HG03342 (cell line): ENCODE data around the gene SRRM5.
A peak's percentile ranks its signal among the peaks of the same experiment; 100 is the strongest.

Source experiments
- ATAC-seq: cut with Tn5 transposase; IDR thresholded peaks from one replicate; pipeline ENCODE4 v1.9.1; 2021; ENCODE audit warnings: mild to moderate bottlenecking, moderate library complexity; ENCODE audit not compliant: unreplicated experiment

Gene SRRM5

GRCh38 chr19:43610493-43610892, 1.4 kb upstream of the SRRM5 start:
- ATAC-seq, result no peak

- no peak for ATAC-seq
These were observed 486 bp downstream of the SRRM5 start for GRCh38 chr19:43612374-43612773.

GRCh38 chr19:43616306-43616705, 4.4 kb downstream of the SRRM5 start:
- no peak for ATAC-seq

- ATAC-seq, result no peak
These were observed 5.1 kb downstream of the SRRM5 start for GRCh38 chr19:43616954-43617353.

- no peak for ATAC-seq
These were observed 7.0 kb downstream of the SRRM5 start for GRCh38 chr19:43618921-43619261.

GRCh38 chr19:43619262-43620060, 7.6 kb downstream of the SRRM5 start, which contains the start of gene ZNF428:
TSS of gene ZNF428 (minus strand) at chr19:43619629. CDS start at chr19:43614304, 5,325 bp downstream.
- peak; percentile 75 for ATAC-seq

- ATAC-seq, result no peak
These were observed 8.4 kb downstream of the SRRM5 start for GRCh38 chr19:43620061-43621001.

GRCh38 chr19:43622070-43622469, 10.2 kb downstream of the SRRM5 start:
- ATAC-seq, result no peak

GRCh38 chr19:43622956-43623355, 11.1 kb downstream of the SRRM5 start:
- no peak for ATAC-seq

GRCh38 chr19:43623889-43624670, 12.2 kb downstream of the SRRM5 start:
- no peak for ATAC-seq

- ATAC-seq, result no peak
These were observed 13.0 kb downstream of the SRRM5 start for GRCh38 chr19:43624933-43625332.

- no peak for ATAC-seq
These were observed 14.2 kb downstream of the SRRM5 start for GRCh38 chr19:43625918-43626579.

GRCh38 chr19:43626838-43627237, 14.9 kb downstream of the SRRM5 start:
- ATAC-seq, result no peak

- ATAC-seq, result no peak
These were observed 16.9 kb downstream of the SRRM5 start for GRCh38 chr19:43628646-43629326.

GRCh38 chr19:43631491-43631890, 19.6 kb downstream of the SRRM5 start:
- no peak for ATAC-seq

- no peak for ATAC-seq
These were observed 21.6 kb downstream of the SRRM5 start for GRCh38 chr19:43633520-43633919.

GRCh38 chr19:43634068-43634467, 22.2 kb downstream of the SRRM5 start:
- no peak for ATAC-seq

GRCh38 chr19:43634506-43634871, 22.6 kb downstream of the SRRM5 start:
- ATAC-seq, result no peak

GRCh38 chr19:43634872-43635560, 23.1 kb downstream of the SRRM5 start:
- no peak for ATAC-seq
